GM12878 (cell line): Measurements from ENCODE around the gene GRHL1. TPM values are rescaled to one million over a fixed set of nuclear protein-coding genes. Genes with fewer than 3 reads are reported as not detected.

Experiments used
- ATAC-seq: fragments of 200-7000 bp; cut with Tn5 transposase; 3 replicates; pipeline ENCODE4 v1.9.1; 2020; ENCODE audit warnings: mild to moderate bottlenecking, moderate library complexity
- BruUV-seq: library from RNA; stranded (reverse); fragments of 400-500 nt; replicated peaks from 2 replicates; lab custom pipeline; 2021; lab: Mats Ljungman, UMichigan
- CTCF ChIA-PET: fragments of 300-600 bp; sonication (Branson Sonifier 250); formaldehyde crosslinking; extraction: SDS; loops from one replicate; lab custom pipeline; 2021; ENCODE audit warnings: inconsistent platforms; lab: Yijun Ruan, JAX
- POLR2A ChIA-PET: fragments of 350-600 bp; formaldehyde crosslinking; extraction: SDS; loops from one replicate; lab custom pipeline; 2021; ENCODE audit warnings: inconsistent platforms; lab: Charles Lee
- RAD21 ChIA-PET: fragments of 300-600 bp; sonication (Branson Sonifier 250); formaldehyde crosslinking; loops from one replicate; lab custom pipeline; 2023; ENCODE audit warnings: antibody characterized with exemption; ENCODE audit not compliant: unreplicated experiment; lab: Charles Lee
- SMC1A ChIA-PET: fragments of 300-600 bp; sonication (Branson Sonifier 250); formaldehyde crosslinking; loops from one replicate; lab custom pipeline; 2023; ENCODE audit not compliant: unreplicated experiment, uncharacterized antibody; lab: Charles Lee
- DNase-seq: peaks from one replicate; pipeline ENCODE4 v3.0.0-alpha.2; 2011; ENCODE audit warnings: low read depth, low spot score
- FAIRE-seq: peaks from 3 replicates; lab custom pipeline; 2011; peaks lifted over from hg19 to GRCh38; lab: Jason Lieb, UNC
- H2AFZ ChIP-seq: 2 replicates; pipeline ENCODE4 v1.6.0; 2011; ENCODE audit warnings: low read depth, low read length, control low read depth; ENCODE audit not compliant: control insufficient read depth
- H3K27ac ChIP-seq: 2 replicates; pipeline ENCODE4 v1.5.1; 2011; ENCODE audit warnings: control low read depth; ENCODE audit not compliant: control insufficient read depth, insufficient read depth
- H3K27me3 ChIP-seq, 2 experiments: replicated peaks in 1 of 2; 2 replicates each; pipeline versions ENCODE4 v1.6.0 to v1.6.1; 2011; ENCODE audit warnings: low read length in 1 of 2; ENCODE audit not compliant: control insufficient read depth in 2 of 2, insufficient read depth in 2 of 2
- H3K36me3 ChIP-seq, 2 experiments: 2 replicates each; pipeline ENCODE4 v1.5.1; 2011; ENCODE audit warnings: low read length in 1 of 2; ENCODE audit not compliant: control insufficient read depth in 2 of 2, insufficient read depth in 2 of 2
- H3K4me1 ChIP-seq: 2 replicates; pipeline ENCODE4 v1.6.1; 2011; ENCODE audit warnings: mild to moderate bottlenecking, low read length, moderate library complexity, mixed read lengths; ENCODE audit not compliant: control insufficient read depth, insufficient read depth
- H3K4me2 ChIP-seq: 2 replicates; pipeline ENCODE4 v1.6.0; 2011; ENCODE audit warnings: control low read depth; ENCODE audit not compliant: control insufficient read depth, insufficient read depth
- H3K4me3 ChIP-seq: fragments of 200-600 bp; sonication (generic); 2 replicates; pipeline ENCODE4 v1.5.1; 2016
- H3K79me2 ChIP-seq: 2 replicates; pipeline ENCODE4 v1.6.0; 2011; ENCODE audit warnings: low read length; ENCODE audit not compliant: control insufficient read depth, insufficient read depth
- H3K9ac ChIP-seq: 2 replicates; pipeline ENCODE4 v1.8.0; 2011; ENCODE audit warnings: low read length, control low read depth, mixed read lengths; ENCODE audit not compliant: control insufficient read depth, insufficient read depth
- H3K9me3 ChIP-seq: replicated peaks from 3 replicates; pipeline ENCODE4 v1.5.1; 2011; ENCODE audit warnings: mild to moderate bottlenecking, low read length; ENCODE audit not compliant: control insufficient read depth, insufficient read depth
- H4K20me1 ChIP-seq: 2 replicates; pipeline ENCODE4 v1.6.0; 2011; ENCODE audit not compliant: control insufficient read depth, insufficient read depth
- BCLAF1 ChIP-seq: fragments of 450-650 bp; IDR thresholded peaks from 2 replicates; pipeline ENCODE4 v1.6.1; 2017; ENCODE audit warnings: antibody characterized with exemption, mild to moderate bottlenecking, moderate library complexity
- CREM ChIP-seq: IDR thresholded peaks from 2 replicates; pipeline ENCODE4 v1.6.1; 2014; ENCODE audit warnings: antibody characterized with exemption, low read depth
- FOS ChIP-seq: IDR thresholded peaks from 3 replicates; pipeline ENCODE4 v1.6.1; 2011; ENCODE audit warnings: borderline replicate concordance; ENCODE audit not compliant: insufficient read length; ENCODE audit errors: extremely low read depth
- GATAD2B ChIP-seq: fragments of 450-650 bp; conservative IDR thresholded peaks from 2 replicates; pipeline ENCODE4 v1.6.1; 2017; ENCODE audit warnings: low read depth, mild to moderate bottlenecking, moderate library complexity
- JUND ChIP-seq: IDR thresholded peaks from 2 replicates; pipeline ENCODE4 v1.6.1; 2012; ENCODE audit warnings: low read depth, mild to moderate bottlenecking, low read length, improper control_type of control experiment, moderate library complexity
- KDM1A ChIP-seq: fragments of 200-600 bp; sonication (generic); IDR thresholded peaks from 2 replicates; pipeline ENCODE4 v1.6.1; 2016; ENCODE audit warnings: borderline replicate concordance
- NRF1 ChIP-seq: conservative IDR thresholded peaks from 2 replicates; pipeline ENCODE4 v1.6.1; 2011; ENCODE audit warnings: mild to moderate bottlenecking, low read depth, low read length, improper control_type of control experiment
- PAX8 ChIP-seq: fragments of 450-650 bp; IDR thresholded peaks from 2 replicates; pipeline ENCODE4 v1.6.1; 2017; ENCODE audit warnings: mild to moderate bottlenecking, moderate library complexity
- RCOR1 ChIP-seq: conservative IDR thresholded peaks from 2 replicates; pipeline ENCODE4 v1.6.1; 2012; ENCODE audit warnings: low read depth, low read length, improper control_type of control experiment
- SMC3 ChIP-seq: IDR thresholded peaks from 2 replicates; pipeline ENCODE4 v1.6.1; 2011; ENCODE audit warnings: low read length, improper control_type of control experiment, borderline replicate concordance
- TCF7 ChIP-seq: IDR thresholded peaks from 2 replicates; pipeline ENCODE4 v1.6.1; 2014; ENCODE audit warnings: antibody characterized with exemption, borderline replicate concordance
- WGBS: methylation state at CpG from one replicate; pipeline ENCODE4 v1.1.6; 2016; ENCODE audit warnings: low lambda C conversion rate; ENCODE audit not compliant: insufficient replicate concordance, insufficient coverage; ENCODE audit errors: missing lambda C conversion rate; 5-methylcytosine and 5-hydroxymethylcytosine counted together
- in situ Hi-C: fragments of 300-500 bp; cut with MboI; formaldehyde crosslinking; loops from 9 replicates; pipeline ENCODE4 v1.14.3; 2018; ENCODE audit warnings: mixed read lengths
- intact Hi-C: fragments of 100-400 bp; cut with micrococcal nuclease; formaldehyde crosslinking; loops from one replicate; pipeline ENCODE4 v1.14.2; 2022; ENCODE audit not compliant: unreplicated experiment
- polyA plus RNA-seq, 11 experiments: library from polyadenylated mRNA; depleted of rRNA in 4 of 11; unstranded in 6 of 11; stranded (reverse) in 5 of 11; fragments of >200 nt; fragmentation: Nextera tagmentation in 4 of 11; fragmentation: Illumina TruSeq in 1 of 11; extraction: Ambion mirVana in 4 of 11; extraction: Trizol in 1 of 11; gene quantifications; 1 replicate in 1 of 11; 2 replicates in 10 of 11; pipeline versions ENCODE4 v1.2.1 to v1.2.3, GENCODE V29; 2011 to 2016; ENCODE audit warnings: inconsistent platforms in 2 of 11, missing spikeins in 2 of 11, low read depth in 1 of 11
- total RNA-seq, 4 experiments: library from RNA; depleted of rRNA in 3 of 4; stranded (reverse); fragments of >200 nt in 3 of 4; fragmentation: Illumina TruSeq in 1 of 4; extraction: Trizol in 1 of 4; gene quantifications; 2 replicates each; pipeline versions ENCODE4 v1.2.1 to v1.2.3, GENCODE V29; 2013 to 2021
- TF ChIP-seq, protein P1 (sequence below): IDR thresholded peaks from 2 replicates; pipeline ENCODE4 v1.6.1; 2012; ENCODE audit warnings: low read depth, low read length, improper control_type of control experiment

The GRHL1 gene
- total and polyA plus RNA-seq, 10 of the 15 experiments (the other 5 are each of a cell fraction or from before 2014, with no cell fraction given), result 0.09 to 0.81 (median 0.28) TPM; not detected in 1

DNA sequence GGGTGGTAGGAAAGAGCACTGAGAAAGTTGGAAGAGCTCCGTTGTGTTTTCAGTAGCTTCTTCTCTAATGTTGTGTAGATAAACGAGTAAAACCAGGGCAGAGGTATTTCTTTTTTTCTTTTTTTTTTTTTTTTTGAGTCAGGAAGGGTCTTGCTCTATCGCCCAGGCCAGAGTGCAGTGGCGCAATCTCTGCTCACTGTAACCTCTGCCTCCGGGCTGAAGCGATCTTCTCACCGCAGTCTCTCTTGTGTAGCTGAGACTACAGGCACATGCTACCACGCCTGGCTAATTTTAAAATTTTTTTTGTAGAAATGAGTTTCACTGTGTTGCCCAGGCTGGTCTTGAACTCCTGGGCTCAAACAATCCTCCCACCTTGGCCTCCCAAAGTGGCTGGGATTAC, 6.6 kb downstream of the GRHL1 start:
- ChIA-PET CTCF (interaction anchor here (0.6 to 1.2 kb wide), 4 partner anchors 11 to 514 kb away, joined by 3 to 6 read pairs (median 4); no protein-coding TSS in a partner anchor), SMC1A (interaction anchor here (0.6 kb wide), 1 partner anchor 123 kb away, joined by 3 read pairs; no protein-coding TSS in a partner anchor), RAD21 (interaction anchor here (0.9 kb wide), 1 partner anchor 44 kb away, joined by 5 read pairs; no protein-coding TSS in a partner anchor), POLR2A (no interaction called here)
- Histone ChIP-seq H4K20me1 (no peaks in the 10 kb centered on the region), H3K27me3 (no peaks in the 10 kb centered on the region), H3K79me2 (no peaks in the 10 kb centered on the region), H3K27ac (no peak overlapping the region), H3K9ac (no peak overlapping the region), H3K36me3 (no peaks in the 10 kb centered on the region), H3K4me3 (no peak overlapping the region), H2AFZ (no peak overlapping the region), H3K4me2 (no peak overlapping the region), H3K9me3 (no peaks in the 10 kb centered on the region), H3K4me1 (no peaks in the 10 kb centered on the region)
- DNase-seq (no peak), FAIRE-seq (no peak), ATAC-seq (no peak)
- in situ Hi-C loops (no loop called here), intact Hi-C loops (no loop called here)
- BruUV-seq, result no TSS peak
- 75% methylated on average over 7 of the region's 8 CpGs for WGBS
- TF ChIP-seq, protein P1, sequence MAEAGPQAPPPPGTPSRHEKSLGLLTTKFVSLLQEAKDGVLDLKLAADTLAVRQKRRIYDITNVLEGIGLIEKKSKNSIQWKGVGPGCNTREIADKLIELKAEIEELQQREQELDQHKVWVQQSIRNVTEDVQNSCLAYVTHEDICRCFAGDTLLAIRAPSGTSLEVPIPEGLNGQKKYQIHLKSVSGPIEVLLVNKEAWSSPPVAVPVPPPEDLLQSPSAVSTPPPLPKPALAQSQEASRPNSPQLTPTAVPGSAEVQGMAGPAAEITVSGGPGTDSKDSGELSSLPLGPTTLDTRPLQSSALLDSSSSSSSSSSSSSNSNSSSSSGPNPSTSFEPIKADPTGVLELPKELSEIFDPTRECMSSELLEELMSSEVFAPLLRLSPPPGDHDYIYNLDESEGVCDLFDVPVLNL, result no peak

DNA sequence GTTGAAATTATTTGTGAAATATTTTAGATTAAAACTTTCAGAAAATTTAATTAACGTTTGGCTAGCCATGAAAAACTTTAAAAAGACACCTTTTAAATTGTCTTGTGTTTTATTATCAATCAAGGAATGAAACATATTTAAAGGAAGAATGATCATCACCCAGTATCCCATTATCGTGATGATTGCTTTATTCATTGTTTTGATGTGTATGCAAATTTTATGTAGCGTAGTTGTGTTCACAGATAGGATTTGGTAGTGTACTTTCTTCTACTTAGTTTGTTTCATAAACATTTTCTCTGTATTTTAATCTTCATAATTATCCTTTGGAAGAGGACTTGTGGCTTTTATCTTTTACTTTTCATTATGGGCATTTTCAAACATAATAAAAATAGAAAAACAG, 7.8 kb downstream of the GRHL1 start:
- ChIA-PET RAD21 (no interaction called here), POLR2A (no interaction called here), SMC1A (no interaction called here), CTCF (interaction anchor here (3.6 kb wide), 1 partner anchor 25 kb away, joined by 17 read pairs; no protein-coding TSS in a partner anchor)
- 40% methylated on average over 3 of the region's 3 CpGs for WGBS
- no peak for ATAC-seq
- Histone ChIP-seq H3K27me3 (no peaks in the 10 kb centered on the region), H3K79me2 (no peaks in the 10 kb centered on the region), H3K9me3 (no peaks in the 10 kb centered on the region), H3K4me1 (no peaks in the 10 kb centered on the region), H3K4me2 (no peak overlapping the region), H2AFZ (no peak overlapping the region), H3K36me3 (no peaks in the 10 kb centered on the region), H3K27ac (no peak overlapping the region), H3K9ac (no peak overlapping the region), H3K4me3 (no peak overlapping the region), H4K20me1 (no peaks in the 10 kb centered on the region)
- DNase-seq, result no peak
- TF ChIP-seq PAX8 (no peak), RCOR1 (no peak), FOS (no peak), JUND (no peak), CREM (no peak), SMC3 (no peak), TCF7 (no peak), GATAD2B (no peak), KDM1A (no peak), NRF1 (no peak), BCLAF1 (no peak)
- BruUV-seq, result no TSS peak
- intact Hi-C loops (no loop called here), in situ Hi-C loops (no loop called here)
- no peak for FAIRE-seq
